HL-60 (cell line): ENCODE measurements around the gene ZFHX3.

Experiments
- DNase-seq, 2 experiments: peaks; one replicate each; pipeline ENCODE4 v3.0.0-alpha.2; 2010 to 2020; ENCODE audit warnings: low read depth in 1 of 2, low spot score in 1 of 2
- H3K27ac ChIP-seq: fragments of 250-450 bp; sonication (Bioruptor Pico); replicated peaks from 2 replicates; pipeline ENCODE4 v1.5.1; 2020; ENCODE audit warnings: mild to moderate bottlenecking, moderate library complexity
- H3K27me3 ChIP-seq: fragments of 250-450 bp; sonication (Bioruptor Pico); 2 replicates; pipeline ENCODE4 v1.5.1; 2021; ENCODE audit warnings: mild to moderate bottlenecking, moderate library complexity; ENCODE audit not compliant: insufficient read depth, poor library complexity, severe bottlenecking
- H3K4me3 ChIP-seq: replicated peaks from 2 replicates; pipeline ENCODE4 v1.5.1; 2011; ENCODE audit warnings: mild to moderate bottlenecking, control low read depth, low read length; ENCODE audit not compliant: insufficient read depth
- CTCF ChIP-seq: IDR thresholded peaks from one replicate; pipeline ENCODE4 v1.5.1; 2011; ENCODE audit warnings: low read length, control low read depth, inconsistent platforms; ENCODE audit not compliant: insufficient read depth
- GABPA ChIP-seq: IDR thresholded peaks from 2 replicates; pipeline ENCODE4 v1.6.1; 2012; ENCODE audit warnings: low read depth
- POLR2AphosphoS5 ChIP-seq: IDR thresholded peaks from 2 replicates; pipeline ENCODE4 v1.6.1; 2012; ENCODE audit warnings: low read depth
- REST ChIP-seq: IDR thresholded peaks from 2 replicates; pipeline ENCODE4 v1.6.1; 2012; ENCODE audit warnings: low read depth; ENCODE audit not compliant: insufficient replicate concordance
- SPI1 ChIP-seq: IDR thresholded peaks from 2 replicates; pipeline ENCODE4 v1.6.1; 2012; ENCODE audit warnings: low read depth, mild to moderate bottlenecking, borderline replicate concordance

The ZFHX3 gene

GRCh38 chr16:73037845-73038570, 9.9 kb downstream of the ZFHX3 start:
- Histone ChIP-seq H3K4me3 (no peak overlapping the region), H3K27me3 (no peaks in the 10 kb centered on the region), H3K27ac (no peak overlapping the region)
- DNase-seq, result no peak
- TF ChIP-seq SPI1, result no peak
- TF ChIP-seq POLR2AphosphoS5, result no peak
- TF ChIP-seq CTCF, result no peak
- TF ChIP-seq REST, result no peak
- no peak for TF ChIP-seq GABPA

- H3K27me3 ChIP-seq, result no peaks in the 10 kb centered on the region
- no peak overlapping the region for H3K4me3 ChIP-seq
- DNase-seq, result no peak
- no peak overlapping the region for H3K27ac ChIP-seq
- TF ChIP-seq REST (no peak), SPI1 (no peak), POLR2AphosphoS5 (no peak), GABPA (no peak), CTCF (no peak)
These were observed 10.6 kb downstream of the ZFHX3 start for GRCh38 chr16:73037331-73037745.

GRCh38 chr16:73036074-73036826, 11.7 kb downstream of the ZFHX3 start:
- TF ChIP-seq POLR2AphosphoS5 (no peak), GABPA (no peak), REST (no peak), SPI1 (no peak), CTCF (no peak)
- Histone ChIP-seq H3K4me3 (no peak overlapping the region), H3K27me3 (no peaks in the 10 kb centered on the region), H3K27ac (no peak overlapping the region)
- no peak for DNase-seq
